Hematopoietic multipotent progenitor cell treated with erythropoietin and hydrocortisone succinate and interleukin-3 and kit ligand, for 8 days (in vitro differentiated cells): Measurements from ENCODE around the gene HK3.
"Not testable (repeated sequence)": the region's sequence is repeated elsewhere in the genome, so short reads cannot be mapped to it uniquely, and the experiment has no call there.

Source experiments
- DNase-seq: peaks from one replicate; pipeline ENCODE4 v3.0.0-alpha.2; 2015

The HK3 gene

GRCh38 chr5:176881816-176882566, 17.2 kb downstream of the HK3 start:
- DNase-seq: no peak

GRCh38 chr5:176881021-176881749, 18.0 kb downstream of the HK3 start:
- DNase-seq: no peak

- no peak for DNase-seq
These were observed 18.7 kb downstream of the HK3 start for GRCh38 chr5:176880366-176881020.

GRCh38 chr5:176879663-176880361, 19.3 kb downstream of the HK3 start:
- DNase-seq: no peak

- DNase-seq: no peak
These were observed 20.1 kb downstream of the HK3 start for GRCh38 chr5:176878906-176879662.

GRCh38 chr5:176878463-176878862, 20.7 kb downstream of the HK3 start:
- DNase-seq: no peak

- DNase-seq: no peak
These were observed 21.3 kb downstream of the HK3 start for GRCh38 chr5:176877793-176878331.

GRCh38 chr5:176876506-176877431, 22.4 kb downstream of the HK3 start:
- no peak for DNase-seq

GRCh38 chr5:176875783-176876505, 23.2 kb downstream of the HK3 start:
- no peak for DNase-seq

- no peak for DNase-seq
These were observed 24.1 kb downstream of the HK3 start for GRCh38 chr5:176875014-176875550.

- DNase-seq: no peak
These were observed 24.9 kb downstream of the HK3 start for GRCh38 chr5:176874198-176874780.

GRCh38 chr5:176873541-176874172, 25.5 kb downstream of the HK3 start:
- DNase-seq: no peak

- DNase-seq: not testable (repeated sequence)
These were observed 26.1 kb downstream of the HK3 start for GRCh38 chr5:176873011-176873410.

GRCh38 chr5:176872586-176872985, 26.6 kb downstream of the HK3 start:
- DNase-seq: not testable (repeated sequence)

- DNase-seq: not testable (repeated sequence)
These were observed 28.5 kb downstream of the HK3 start for GRCh38 chr5:176870644-176871043.

- peak; percentile 55 for DNase-seq
These were observed 29.0 kb downstream of the HK3 start for GRCh38 chr5:176870110-176870591.

- no peak for DNase-seq
These were observed 29.5 kb downstream of the HK3 start for GRCh38 chr5:176869501-176870109.

GRCh38 chr5:176868731-176869130, 30.4 kb downstream of the HK3 start:
- no peak for DNase-seq
